Measurements from ENCODE around the gene MAD1L1.

Gene MAD1L1

DNA sequence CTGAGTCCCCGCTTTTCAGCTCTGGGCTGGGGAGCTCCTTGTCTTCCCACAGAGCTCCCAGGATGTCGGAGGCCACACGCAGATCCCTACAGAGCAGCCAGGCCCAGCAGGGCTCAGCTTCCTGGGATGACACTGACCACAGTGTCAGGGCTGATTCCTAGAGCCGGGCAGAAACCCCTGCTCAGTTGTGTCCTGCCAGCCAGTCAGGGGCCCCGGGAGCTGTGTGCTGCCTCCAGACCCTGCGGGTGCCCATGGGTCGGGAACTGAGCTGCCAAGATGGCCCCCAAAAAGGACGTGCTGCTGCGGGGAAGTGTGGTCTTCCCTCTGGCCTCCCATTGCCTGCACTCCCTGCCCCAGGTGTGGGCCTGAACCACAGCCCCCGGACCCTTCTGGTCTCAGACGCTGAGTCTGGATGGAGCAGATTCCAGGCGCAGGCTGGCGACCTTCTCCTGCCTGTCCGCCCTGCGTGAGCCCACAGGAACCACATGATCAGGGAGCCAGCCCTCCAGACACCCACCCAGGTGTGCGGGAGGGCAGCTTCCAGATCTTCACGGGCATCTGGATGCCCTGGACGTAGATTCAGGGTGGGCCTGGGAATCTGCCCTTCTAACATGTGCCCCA is 217.4 kb downstream of the MAD1L1 start:
- no peak for TF ChIP-seq ZFX (IDR thresholded peaks at IDR 0.05)
- TF ChIP-seq, protein P1, sequence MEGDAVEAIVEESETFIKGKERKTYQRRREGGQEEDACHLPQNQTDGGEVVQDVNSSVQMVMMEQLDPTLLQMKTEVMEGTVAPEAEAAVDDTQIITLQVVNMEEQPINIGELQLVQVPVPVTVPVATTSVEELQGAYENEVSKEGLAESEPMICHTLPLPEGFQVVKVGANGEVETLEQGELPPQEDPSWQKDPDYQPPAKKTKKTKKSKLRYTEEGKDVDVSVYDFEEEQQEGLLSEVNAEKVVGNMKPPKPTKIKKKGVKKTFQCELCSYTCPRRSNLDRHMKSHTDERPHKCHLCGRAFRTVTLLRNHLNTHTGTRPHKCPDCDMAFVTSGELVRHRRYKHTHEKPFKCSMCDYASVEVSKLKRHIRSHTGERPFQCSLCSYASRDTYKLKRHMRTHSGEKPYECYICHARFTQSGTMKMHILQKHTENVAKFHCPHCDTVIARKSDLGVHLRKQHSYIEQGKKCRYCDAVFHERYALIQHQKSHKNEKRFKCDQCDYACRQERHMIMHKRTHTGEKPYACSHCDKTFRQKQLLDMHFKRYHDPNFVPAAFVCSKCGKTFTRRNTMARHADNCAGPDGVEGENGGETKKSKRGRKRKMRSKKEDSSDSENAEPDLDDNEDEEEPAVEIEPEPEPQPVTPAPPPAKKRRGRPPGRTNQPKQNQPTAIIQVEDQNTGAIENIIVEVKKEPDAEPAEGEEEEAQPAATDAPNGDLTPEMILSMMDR (conservative IDR thresholded peaks at IDR 0.05), result no peak
- no peak overlapping the region for H3K27ac ChIP-seq

DNA sequence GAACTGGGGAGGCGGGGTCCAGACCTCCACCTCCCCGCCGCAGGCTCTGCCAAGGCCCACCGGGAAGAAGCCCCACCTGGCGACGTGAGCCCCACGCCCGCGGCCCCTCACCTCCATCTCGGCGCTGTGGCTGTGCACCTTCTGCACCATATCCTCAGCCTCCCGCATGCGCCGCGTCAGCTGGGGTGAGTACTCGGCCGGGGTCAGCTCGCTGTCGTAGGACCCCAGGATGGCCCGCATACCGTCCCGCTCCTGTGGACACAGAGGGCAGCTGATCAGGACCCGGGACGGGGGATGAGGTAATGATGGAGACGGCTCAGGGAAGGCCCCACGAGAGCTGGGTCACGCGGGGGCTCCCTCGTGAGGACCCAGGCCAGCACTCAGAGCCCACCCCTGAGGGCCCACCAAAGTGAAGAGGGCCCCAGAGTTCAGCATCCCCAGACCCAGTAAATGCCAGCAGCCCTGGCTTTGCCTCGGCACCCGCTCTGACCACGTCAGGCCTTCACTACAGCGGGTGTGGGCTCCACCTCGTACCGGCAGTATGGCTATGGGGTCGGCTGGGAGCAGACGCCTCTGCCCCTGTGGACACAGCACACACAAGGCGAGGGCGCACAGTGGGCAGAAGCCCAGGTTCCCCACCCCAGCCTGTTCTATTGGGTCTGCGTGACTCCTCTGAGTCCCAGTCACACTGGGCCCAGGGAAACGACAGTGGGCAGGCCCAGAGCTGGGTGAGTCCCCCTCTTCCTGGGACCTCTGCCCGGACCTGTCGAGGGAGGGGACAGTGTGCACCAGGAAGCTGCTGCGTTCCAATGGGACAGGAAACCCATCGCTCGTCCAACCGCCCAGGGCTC is 218.1 kb downstream of the MAD1L1 start:
- no peak for TF ChIP-seq ZFX (IDR thresholded peaks at IDR 0.05)
- TF ChIP-seq, protein P1 (conservative IDR thresholded peaks at IDR 0.05), result no peak
- no peak overlapping the region for H3K27ac ChIP-seq

DNA sequence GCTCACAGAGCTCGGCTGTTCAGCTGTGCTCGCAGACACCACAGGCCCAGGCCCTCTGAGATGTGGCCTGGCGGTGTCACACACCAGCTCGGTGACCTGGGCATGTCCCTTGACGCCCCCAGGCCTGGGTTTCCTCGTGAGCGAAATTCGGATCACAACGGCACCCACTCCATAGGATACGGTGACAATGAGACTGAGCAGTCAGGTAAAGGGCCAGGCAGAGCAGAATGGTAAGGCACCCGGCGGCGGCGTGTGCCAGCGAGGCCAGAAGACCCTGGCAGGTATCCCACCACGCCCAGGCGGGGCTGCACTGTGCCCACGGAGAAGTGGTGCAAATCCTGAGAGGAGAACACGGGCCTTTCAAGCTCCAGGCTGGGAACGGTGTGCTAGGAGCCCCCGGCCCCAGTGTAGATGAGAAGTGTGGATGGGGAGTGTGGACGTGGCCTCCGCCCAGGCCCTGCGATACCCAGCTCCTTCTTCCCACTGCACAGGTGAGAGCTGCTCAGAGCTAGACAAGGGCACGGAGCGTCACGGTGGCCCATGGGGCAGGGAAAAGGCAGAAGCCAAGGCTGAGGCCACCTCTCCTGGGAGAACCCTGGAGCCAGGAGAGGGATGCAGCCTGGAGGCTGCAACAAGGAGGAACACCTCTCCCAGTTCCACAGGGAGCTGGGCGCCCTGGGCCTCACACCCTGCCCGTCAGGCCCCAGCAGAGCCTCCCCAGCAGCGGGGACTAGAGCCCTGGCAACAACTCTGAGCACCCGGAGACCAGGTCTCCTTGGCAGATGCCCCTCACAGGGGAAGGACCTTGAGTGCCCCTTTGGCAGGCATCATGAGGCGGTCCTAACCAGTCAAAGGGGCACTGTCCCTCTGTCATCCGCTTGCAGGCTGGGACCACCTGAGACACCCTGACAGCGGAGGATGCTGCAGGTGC is 219.1 kb downstream of the MAD1L1 start:
- TF ChIP-seq, protein P1 (conservative IDR thresholded peaks at IDR 0.05), result no peak
- TF ChIP-seq ZFX (IDR thresholded peaks at IDR 0.05), result no peak
- no peak overlapping the region for H3K27ac ChIP-seq

DNA sequence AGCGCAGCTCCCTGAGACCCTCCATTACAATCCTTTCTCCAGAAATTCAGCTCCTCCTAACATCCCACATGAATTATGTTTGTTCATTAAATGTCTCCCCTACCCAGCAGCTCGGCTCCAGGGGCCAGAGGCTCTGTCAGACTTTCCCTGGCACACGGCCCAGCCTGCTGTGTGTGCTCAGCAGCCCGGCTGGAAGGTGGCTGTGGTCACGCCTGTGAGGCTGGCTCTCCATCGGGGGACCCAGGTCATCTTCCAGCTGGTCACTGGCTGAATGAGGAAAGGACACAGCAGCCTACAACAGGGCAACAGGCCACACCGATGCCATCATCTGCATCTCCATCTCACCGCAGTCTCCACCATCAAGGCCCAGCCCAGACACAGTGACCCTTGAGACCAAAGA is 219.8 kb downstream of the MAD1L1 start:
- H3K27ac ChIP-seq, result no peak overlapping the region
- TF ChIP-seq, protein P1 (conservative IDR thresholded peaks at IDR 0.05), result no peak
- TF ChIP-seq ZFX (IDR thresholded peaks at IDR 0.05), result no peak

DNA sequence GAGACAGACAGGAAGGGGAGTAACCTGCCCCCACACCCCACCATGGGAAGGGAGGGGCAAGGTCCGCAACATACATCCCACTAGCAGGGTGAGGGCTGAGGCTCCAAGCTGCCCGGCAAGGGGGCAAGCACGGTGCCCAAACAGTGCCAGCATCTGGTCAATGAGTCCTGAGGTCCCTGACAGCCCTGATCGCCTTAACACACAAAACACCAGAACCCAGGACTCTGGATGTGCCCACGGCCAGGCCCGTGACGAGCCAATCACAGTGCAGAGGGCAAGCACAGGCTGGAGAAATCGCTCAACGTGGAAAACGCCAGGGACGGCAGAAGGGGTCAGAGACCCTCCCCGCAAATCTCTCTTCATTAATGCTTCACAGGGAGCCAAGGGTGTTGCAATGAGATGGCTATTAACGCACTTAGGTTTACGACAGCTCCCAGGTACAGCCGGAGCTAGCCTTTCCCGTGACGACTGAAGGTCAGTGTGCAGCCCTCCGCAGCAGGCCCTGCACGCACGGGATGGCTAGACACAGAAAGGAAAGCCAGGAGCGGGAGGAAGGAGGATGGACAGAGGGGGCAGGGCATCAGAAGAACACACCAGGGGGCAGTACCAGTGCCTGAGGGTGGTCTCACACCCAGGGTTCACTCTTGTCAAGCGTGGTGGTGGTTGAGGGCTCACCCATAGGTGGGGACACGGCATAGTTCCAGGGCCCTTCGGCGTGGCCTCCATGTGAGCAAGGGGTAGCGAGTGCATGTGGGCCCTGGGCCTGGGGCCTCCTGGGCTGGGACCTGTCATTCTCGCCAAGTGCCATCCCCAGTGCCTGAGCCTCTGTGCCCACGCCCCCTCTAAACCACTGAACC is 220.5 kb downstream of the MAD1L1 start:
- H3K27ac ChIP-seq, result no peak overlapping the region
- no peak for TF ChIP-seq ZFX (IDR thresholded peaks at IDR 0.05)
- TF ChIP-seq, protein P1 (conservative IDR thresholded peaks at IDR 0.05), result no peak

DNA sequence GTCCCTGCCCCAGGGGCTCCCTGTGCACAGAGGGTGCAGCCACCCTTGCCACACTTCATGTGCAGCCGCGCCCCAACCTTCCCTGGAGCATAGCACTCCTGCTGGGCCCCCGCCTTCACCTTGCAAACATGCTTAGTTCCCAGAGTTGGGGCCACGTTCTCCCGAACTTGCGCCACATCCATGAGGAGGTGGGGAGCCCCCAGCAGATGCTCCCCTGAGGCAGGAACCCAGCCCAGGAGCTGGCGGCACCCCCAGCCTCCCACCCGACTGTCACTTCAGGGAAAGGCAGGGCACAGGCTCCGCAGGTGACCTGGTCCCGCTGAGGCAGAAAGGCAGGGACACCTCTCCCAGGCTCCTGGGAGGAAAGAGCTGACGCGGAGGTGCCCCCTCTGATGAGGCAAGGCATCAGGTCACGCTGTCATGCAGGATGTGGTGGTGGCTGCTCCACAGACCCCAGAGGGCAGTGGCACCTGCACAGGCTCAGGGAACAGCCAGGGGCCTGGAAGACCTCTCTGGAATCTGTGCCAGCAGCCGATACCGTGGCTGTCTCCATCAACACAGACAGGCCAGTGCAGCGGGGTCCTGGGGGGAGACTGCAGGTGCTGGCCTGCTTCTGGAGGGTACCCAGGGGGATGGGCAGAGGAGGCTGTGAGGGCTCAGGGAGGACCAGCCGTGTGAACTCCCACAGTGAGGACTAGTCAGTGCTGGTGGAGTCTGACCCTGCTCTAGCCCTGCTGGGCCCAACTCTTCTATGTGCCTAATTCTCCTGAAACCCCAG is 221.3 kb downstream of the MAD1L1 start:
- TF ChIP-seq, protein P1 (conservative IDR thresholded peaks at IDR 0.05), result no peak
- no peak for TF ChIP-seq ZFX (IDR thresholded peaks at IDR 0.05)

More for the DNA sequence above, 221.3 kb downstream of the MAD1L1 start:
- H3K27ac ChIP-seq, result no peak overlapping the region

Data from C4-2B (cell line).